Right ventricle myocardium superior (tissue), 1 donor: ENCODE results near the gene MYOCD. TPM values are rescaled to one million over a fixed set of nuclear protein-coding genes. Genes with fewer than 3 reads are reported as not detected.

ENCODE experiments used
- ATAC-seq: fragments of 200-7000 bp; cut with Tn5 transposase; one replicate; pipeline ENCODE4 v1.9.1; 2020; ENCODE audit warnings: mild to moderate bottlenecking; ENCODE audit not compliant: poor library complexity
- DNase-seq: peaks from one replicate; pipeline ENCODE4 v3.0.0-alpha.2; 2020
- intact Hi-C: fragments of 100-400 bp; cut with DNase I; formaldehyde crosslinking; loops from one replicate; pipeline ENCODE4 v1.11.2; 2022
- total RNA-seq: library from RNA; stranded (reverse); fragmentation: NEBNext Ultra II Directional; extraction: Animal tissue kit (Norgen Biotek cat#: 25700); gene quantifications from one replicate; pipeline ENCODE4 v1.2.1, GENCODE V29; 2021
- donor health status: DM: no; HTN: yes; CAD: no; lungs with severe emphysema.

Gene MYOCD
- total RNA-seq, 1 donor from 2014 or later, result 33.7 TPM

GRCh38 chr17:12794919-12795532 lies 129.3 kb downstream of the MYOCD start:
- intact Hi-C loops, result no loop called here
- DNase-seq (no peak), ATAC-seq (no peak)

- intact Hi-C loops, result no loop called here
- ATAC-seq (no peak), DNase-seq (no peak)
Measured at GRCh38 chr17:12800855-12801365, 135.2 kb downstream of the MYOCD start.

- DNase-seq (no peak), ATAC-seq (no peak)
- intact Hi-C loops, result no loop called here
Measured at GRCh38 chr17:12806630-12807029, 140.9 kb downstream of the MYOCD start.

- intact Hi-C loops, result no loop called here
- DNase-seq, result no peak
- ATAC-seq, result no peak
Measured at GRCh38 chr17:12808723-12809122, 143.0 kb downstream of the MYOCD start.

GRCh38 chr17:12812877-12813276 lies 147.2 kb downstream of the MYOCD start:
- no peak for DNase-seq
- no peak for ATAC-seq
- intact Hi-C loops, result no loop called here

- no peak for ATAC-seq
- intact Hi-C loops, result no loop called here
- DNase-seq, result no peak
Measured at GRCh38 chr17:12813664-12814063, 148.0 kb downstream of the MYOCD start.

GRCh38 chr17:12814718-12815117 lies 149.0 kb downstream of the MYOCD start:
- intact Hi-C loops, result no loop called here
- no peak for DNase-seq
- ATAC-seq, result no peak

- ATAC-seq (no peak), DNase-seq (no peak)
- intact Hi-C loops, result no loop called here
Measured at GRCh38 chr17:12815642-12816141, 150.0 kb downstream of the MYOCD start.

Other genes starting within 250 kb of the MYOCD start
- gene ARHGAP44, start 123.6 kb downstream of the MYOCD start, total RNA-seq, result 7.9 TPM